GM21526 (cell line): ENCODE results near the gene CGB2.
"Not testable (repeated sequence)": the region's sequence is repeated elsewhere in the genome, so short reads cannot be mapped to it uniquely, and the experiment has no call there.

Source experiments
- ATAC-seq: cut with Tn5 transposase; IDR thresholded peaks from one replicate; pipeline ENCODE4 v1.9.1; 2021; ENCODE audit warnings: moderate library complexity; ENCODE audit not compliant: unreplicated experiment, low FRiP score

Gene CGB2

DNA sequence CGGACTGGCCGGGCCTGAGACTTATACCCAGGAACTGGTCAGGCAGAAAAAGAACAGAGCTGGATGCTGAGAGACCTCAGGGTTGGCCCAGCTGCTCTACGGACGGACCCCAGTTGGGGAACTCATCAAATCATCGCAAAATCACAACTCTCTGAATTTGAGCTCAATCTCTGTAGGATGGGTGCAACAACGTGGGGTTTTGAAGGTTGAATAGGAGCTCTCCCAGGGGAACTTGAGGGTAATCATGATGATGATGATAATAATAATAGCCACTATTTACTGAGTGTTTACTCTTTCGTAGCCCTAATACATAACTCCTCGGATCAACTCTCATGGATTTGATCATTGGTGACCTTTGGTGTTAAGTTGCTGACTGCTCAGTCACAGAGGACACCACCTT is 1.4 kb upstream of the CGB2 start:
- ATAC-seq, result not testable (repeated sequence)

DNA sequence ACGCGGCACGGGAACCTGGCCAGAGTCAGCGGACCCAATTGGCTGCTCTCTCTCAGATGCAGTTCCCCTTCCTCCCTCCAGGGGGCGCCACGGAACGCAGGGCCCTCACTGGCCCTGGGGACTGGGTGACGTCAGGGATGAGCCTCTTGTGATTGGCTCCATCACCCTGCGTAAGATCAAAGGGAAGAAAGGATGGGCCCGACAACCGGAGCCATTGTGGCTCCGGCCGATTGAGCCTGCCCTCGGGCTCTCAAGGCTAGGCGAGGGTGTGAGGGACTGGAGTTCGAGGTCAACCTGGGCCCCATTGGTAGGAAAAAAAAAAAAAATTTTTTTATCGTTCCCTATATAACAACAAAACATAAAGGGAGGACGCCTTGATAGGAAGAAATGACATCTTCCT is 5.1 kb downstream of the CGB2 start, which contains the start of gene CGB1:
TSS of gene CGB1 (minus strand) at position 81 of the 400 bp plus-strand sequence. CDS start 184 bp downstream, outside the sequence.
- ATAC-seq, result not testable (repeated sequence)

DNA sequence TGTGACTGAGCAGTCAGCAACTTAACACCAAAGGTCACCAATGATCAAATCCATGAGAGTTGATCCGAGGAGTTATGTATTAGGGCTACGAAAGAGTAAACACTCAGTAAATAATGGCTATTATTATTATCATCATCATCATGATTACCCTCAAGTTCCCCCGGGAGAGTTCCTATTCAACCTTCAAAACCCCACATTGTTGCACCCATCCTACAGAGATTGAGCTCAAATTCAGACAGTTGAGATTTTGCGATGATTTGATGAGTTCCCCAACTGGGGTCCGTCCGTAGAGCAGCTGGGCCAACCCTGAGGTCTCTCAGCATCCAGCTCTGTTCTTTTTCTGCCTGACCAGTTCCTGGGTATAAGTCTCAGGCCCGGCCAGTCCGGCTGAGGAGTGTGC is 6.4 kb downstream of the CGB2 start:
- ATAC-seq, result not testable (repeated sequence)

DNA sequence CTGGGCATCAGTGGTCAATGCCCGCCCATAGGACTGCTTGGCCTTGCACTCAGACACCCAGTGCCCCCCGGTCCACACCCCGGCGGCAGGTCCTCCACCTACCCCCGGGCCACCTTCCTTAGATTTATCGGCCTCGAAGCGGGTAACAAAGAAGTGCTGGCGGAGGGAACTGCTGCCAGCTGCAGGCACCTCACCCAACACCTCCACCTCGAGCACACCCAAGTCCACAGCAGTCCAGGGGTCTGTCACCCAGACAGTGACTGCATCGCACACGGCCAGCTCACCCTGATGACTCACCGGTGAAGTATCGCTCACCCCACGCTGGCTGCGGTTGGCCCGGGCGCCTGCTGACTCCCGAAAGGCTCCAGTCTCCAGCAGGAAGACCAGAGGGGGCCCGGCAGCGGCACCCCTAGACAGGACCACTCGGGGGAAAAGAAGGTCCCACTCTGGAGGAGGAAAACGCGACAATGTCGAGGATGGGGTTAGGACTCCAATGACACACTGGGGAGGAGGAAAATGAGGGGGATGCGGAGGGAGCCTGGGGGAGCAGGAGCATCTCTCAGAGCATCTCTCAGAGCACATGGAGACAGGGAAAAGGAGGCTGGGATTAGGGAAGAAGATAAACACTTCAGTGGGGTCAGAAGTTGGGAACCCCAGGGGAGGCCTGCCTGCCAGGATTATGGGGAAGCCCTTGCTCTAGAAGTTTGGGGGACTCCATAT is 7.0 kb downstream of the CGB2 start:
- ATAC-seq, result not testable (repeated sequence)

DNA sequence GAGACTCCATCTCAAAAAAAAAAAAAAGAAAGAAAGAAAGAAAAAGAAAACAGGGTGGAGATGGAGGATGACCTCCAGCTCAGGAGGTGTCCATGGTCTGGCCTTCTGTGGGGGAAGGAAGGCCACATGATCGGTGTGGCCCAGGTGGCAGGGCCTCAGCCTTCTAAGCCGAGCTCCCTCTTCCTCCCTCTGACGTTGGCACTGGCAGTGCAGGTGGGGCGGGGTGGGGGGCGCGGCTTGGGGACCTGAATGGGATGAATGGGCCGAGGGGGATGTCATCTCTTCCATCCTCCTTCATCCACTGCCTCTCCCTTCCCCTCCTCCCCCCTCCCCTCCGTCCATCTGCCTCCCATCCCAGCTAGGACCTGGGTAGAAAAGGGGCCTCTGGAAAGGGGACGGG is 8.0 kb downstream of the CGB2 start:
- ATAC-seq, result not testable (repeated sequence)

DNA sequence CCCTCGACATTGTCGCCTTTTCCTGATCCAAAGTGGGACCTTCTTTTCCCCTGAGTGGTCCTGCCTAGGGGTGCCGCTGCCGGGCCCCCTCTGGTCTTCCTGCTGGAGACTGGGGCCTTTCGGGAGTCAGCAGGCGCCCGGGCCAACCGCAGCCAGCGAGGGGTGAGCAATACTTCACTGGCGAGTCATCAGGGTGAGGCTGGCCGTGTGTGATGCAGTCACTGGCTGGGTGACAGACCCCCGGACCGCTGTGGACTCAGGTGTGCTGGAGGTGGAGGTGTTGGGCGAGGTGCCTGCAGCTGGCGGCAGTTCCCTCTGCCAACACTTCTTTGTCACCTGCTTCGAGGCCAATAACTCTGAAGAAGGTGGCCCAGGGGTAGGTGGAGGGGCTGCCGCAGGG is 10.5 kb downstream of the CGB2 start:
- ATAC-seq, result no peak

DNA sequence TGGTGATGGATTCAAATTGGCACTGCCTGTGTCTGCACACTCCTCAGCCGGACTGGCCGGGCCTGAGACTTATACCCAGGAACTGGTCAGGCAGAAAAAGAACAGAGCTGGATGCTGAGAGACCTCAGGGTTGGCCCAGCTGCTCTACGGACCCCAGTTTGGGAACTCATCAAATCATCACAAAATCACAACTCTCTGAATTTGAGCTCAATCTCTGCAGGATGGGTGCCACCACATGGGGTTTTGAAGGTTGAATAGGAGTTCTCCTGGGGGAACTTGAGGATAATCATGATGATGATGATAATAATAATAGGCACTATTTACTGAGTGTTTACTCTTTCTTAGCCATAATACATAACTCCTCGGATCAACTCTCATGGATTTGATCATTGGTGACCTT is 11.0 kb downstream of the CGB2 start:
- not testable (repeated sequence) for ATAC-seq

DNA sequence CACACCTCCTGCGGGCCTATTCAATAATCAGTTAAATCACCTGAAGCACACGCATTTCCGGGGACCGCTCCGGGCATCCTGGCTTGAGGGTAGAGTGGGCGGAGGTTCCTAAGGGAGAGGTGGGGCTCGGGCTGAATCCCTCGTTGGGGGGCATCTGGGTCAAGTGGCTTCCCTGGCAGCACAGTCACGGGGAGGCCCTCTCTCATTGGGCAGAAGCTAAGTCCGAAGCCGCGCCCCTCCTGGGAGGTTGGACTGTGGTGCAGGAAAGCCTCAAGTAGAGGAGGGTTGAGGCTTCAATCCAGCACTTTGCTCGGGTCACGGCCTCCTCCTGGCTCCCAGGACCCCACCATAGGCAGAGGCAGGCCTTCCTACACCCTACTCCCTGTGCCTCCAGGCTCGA is 11.9 kb downstream of the CGB2 start, which contains the start of gene CGB5:
TSS of gene CGB5 (plus strand) at position 301 of the 400 bp plus-strand sequence. CDS start 362 bp downstream, outside the sequence.
- ATAC-seq, result not testable (repeated sequence)

DNA sequence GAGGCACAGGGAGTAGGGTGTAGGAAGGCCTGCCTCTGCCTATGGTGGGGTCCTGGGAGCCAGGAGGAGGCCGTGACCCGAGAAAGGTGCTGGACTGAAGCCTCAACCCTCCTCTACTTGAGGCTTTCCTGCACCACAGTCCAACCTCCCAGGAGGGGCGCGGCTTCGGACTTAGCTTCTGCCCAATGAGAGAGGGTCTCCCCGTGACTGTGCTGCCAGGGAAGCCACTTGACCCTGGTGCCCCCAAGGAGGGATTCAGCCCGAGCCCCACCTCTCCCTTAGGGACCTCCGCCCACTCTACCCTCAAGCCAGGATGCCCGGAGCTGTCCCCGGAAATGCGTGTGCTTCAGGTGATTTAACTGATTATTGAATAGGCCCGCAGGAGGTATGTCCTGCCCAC is 17.3 kb downstream of the CGB2 start, which contains the start of gene CGB8:
TSS of gene CGB8 (minus strand) at position 101 of the 400 bp plus-strand sequence. CDS start 372 bp downstream, outside the sequence.
- ATAC-seq, result not testable (repeated sequence)

DNA sequence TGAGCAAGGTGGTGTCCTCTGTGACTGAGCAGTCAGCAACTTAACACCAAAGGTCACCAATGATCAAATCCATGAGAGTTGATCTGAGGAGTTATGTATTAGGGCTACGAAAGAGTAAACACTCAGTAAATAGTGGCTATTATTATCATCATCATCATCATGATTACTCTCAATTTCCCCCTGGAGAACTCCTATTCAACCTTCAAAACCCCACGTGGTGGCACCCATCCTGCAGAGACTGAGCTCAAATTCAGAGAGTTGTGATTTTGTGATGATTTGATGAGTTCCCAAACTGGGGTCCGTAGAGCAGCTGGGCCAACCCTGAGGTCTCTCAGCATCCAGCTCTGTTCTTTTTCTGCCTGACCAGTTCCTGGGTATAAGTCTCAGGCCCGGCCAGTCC is 18.1 kb downstream of the CGB2 start:
- not testable (repeated sequence) for ATAC-seq

DNA sequence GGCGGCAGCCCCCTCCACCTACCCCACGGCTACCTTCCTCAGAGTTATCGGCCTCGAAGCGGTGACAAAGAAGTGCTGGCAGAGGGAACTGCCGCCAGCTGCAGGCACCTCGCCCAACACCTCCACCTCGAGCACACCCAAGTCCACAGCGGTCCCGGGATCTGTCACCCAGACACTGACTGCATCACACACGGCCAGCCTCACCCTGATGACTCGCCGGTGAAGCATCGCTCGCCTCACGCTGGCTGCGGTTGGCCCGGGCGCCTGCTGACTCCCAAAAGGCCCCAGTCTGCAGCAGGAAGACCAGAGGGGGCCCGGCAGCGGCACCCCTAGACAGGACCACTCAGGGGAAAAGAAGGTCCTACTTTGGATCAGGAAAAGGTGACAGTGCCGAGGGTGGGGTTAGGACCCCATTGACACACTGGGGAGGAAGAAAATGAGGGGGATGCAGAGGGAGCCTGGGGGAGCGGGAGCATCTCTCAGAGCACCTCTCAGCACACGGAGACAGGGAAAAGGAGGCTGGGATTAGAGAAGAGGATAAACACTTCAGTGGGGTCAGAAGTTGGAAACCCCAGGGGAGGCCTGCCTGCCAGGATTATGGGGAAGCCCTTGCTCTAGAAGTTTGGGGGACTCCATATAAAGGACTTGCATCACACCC is 18.8 kb downstream of the CGB2 start:
- not testable (repeated sequence) for ATAC-seq

DNA sequence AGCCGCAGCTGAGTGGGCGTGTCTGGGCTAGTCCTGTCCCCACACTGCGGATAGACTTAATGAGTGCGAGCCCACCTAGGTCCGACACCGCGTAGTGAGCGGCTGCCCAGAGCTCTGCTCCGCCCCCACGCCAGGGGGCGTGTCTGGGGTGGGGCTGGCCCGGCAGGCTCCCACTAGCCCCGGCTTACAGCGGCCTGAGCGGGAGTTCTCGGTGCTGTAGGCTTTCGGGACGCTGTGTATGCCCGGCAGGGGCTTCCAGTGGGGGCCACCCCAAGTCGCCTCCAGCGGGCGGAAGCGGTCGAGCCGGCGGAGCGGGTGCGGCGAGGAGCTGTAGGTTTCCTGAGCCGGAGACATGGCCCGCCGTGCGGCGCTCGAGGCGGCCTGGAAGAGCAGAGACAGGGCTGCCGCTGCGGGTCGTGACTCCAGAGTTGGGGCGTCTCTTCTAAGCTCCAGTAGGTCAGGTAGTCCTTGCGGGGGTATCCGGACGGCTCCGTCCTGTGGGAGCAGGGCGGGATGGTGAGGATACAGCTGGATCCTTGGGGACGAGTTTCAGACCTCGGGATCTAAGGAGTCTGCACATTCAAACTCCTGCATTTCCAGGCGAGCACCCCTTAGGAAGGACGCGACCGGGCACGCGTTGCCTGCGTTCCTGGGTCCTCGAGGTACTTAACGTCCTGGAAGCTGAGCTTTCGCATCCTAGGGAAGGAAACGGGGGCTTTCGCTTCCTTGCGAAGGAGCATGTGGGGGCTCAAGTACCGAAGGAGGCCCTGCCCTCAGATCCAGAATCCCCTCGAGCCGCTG is 24.6 kb downstream of the CGB2 start:
- no peak for ATAC-seq

DNA sequence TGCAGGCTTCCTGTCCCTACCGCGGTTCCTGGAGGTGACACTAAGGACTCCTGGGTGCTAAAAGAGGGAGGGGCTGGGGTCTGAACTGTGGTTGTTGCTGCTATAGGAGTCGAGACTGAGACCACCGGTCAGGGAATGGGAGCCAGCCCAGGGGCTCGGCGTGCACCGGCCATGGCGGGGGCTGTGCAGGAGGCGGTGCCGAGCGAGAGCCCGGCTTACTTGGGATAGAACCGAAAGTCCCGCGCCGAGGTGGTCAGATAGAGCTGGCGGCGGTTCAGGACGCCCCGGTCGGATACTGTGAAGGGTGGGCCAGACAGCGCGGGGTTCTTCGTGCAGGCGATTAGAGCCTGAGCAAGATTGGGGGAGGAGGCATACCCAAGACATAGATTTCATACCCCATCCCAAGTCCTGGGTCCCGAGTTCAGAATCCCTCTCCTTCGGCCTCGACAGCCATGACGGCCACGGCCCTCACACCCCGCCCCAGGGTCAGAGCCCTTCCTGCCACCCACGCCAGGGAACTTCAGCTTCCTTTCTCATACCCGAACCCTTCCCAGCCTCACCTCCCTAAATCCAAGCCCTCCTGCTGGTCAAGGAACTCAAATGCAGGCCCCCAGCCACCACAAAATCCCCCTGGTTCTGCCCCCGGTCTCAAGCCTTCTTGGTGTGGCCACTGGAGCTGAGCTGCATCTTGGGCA is 25.4 kb downstream of the CGB2 start:
- ATAC-seq, result not testable (repeated sequence)

DNA sequence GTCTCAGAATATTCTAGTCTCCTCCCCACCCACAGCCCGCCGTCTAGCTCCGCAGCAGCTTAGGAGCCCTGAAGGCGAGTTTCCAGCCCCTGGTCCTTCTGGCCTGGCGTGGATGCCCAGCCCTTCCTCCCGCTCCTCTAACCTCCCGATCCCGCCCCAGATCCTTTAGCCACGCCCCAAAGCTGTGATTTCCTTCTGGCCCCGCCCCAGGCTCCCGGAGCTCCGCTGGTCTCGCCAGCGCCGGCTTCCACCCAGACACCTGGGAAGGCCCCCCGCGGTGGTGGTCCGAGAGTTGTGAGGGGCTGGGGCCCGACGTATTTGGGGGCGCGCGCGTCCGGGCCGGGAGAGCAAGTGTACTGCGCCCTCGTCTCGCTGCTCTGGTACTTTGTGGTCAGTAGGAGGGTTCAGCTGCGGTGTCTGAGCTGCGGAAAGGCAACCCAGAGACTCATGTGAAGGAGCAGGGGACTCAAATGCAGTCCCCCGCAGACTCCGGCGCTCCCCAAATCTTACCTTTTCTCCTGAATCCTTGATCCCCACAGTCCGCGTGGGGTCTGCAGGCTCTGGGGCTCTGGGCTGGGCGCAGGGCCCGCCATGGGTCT is 26.0 kb downstream of the CGB2 start, which contains the start of gene CGB7:
TSS of gene CGB7 (minus strand) at position 114 of the 599 bp plus-strand sequence. CDS start 2,374 bp downstream, outside the sequence.
- ATAC-seq, result no peak

DNA sequence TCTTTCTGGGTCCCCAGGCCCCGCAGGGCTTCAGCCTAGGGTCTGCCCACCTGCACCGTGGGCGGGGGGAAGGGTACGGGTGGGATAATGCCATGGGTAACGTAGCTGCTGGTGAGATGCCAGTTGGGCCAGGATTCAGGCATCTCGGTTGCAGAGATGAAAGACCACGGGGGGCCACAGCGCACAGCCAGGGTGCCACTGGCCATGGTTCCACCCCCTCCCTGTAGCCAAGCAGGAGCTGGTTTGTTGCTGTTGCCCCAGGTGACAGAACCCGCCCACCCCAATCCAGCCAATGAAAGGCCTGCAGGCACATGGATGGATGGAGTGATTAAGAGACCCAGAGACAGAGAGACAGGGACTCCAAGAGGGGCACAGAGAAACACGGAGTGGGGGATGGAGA is 26.9 kb downstream of the CGB2 start:
- no peak for ATAC-seq

DNA sequence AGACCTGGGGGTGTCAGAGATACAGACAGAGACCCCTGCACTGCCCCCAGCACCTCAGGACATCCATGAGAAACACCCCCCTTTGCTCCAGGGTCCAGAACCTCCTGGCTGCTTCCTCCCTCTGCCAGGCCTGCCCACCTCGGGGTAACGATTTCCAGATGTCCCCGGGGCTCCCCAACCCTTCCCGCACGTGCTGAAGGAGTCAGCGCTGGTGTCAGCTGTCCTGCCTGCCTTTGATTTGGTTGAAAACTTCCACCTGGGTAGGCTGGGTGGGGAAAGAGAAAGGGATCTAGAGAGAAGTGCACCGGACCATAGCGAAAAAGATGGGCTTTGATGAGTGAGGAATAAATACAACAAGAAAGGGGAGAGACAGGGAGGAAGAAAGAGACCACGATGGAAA is 27.4 kb downstream of the CGB2 start:
- ATAC-seq, result no peak

DNA sequence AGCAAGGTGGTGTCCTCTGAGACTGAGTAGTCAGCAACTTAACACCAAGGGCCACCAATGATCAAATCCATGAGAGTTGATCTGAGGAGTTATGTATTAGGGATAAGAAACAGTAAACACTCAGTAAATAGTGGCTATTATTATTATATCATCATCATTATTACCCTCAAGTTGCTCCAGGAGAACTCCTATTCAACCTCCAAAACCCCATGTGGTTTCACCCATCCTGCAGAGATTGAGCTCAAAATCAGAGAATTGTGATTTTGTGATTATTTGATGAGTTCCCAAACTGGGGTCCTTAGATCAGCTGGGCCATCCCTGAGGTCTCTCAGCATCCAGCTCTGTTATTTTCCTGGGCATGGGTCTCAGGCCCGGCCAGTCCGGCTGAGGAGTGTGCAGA is 29.3 kb downstream of the CGB2 start:
- no peak for ATAC-seq

DNA sequence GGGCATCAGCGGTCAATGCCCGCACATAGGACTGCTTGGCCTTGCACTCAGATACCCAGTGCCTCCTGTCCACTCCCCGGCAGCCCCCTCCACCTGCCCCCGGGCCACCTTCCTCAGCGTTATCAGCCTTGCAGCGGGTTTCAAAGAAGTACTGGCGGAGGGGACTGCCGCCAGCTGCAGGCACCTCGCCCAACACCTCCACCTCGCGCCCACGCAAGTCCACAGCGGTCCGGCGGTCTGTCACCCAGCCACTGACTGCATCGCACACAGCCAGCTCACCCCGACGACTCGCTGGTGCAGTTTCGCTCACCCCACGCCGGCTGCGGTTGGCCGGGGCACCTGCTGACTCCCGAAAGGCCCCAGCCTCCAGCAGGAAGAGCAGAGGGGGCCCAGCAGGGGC is 29.8 kb downstream of the CGB2 start:
- no peak for ATAC-seq

DNA sequence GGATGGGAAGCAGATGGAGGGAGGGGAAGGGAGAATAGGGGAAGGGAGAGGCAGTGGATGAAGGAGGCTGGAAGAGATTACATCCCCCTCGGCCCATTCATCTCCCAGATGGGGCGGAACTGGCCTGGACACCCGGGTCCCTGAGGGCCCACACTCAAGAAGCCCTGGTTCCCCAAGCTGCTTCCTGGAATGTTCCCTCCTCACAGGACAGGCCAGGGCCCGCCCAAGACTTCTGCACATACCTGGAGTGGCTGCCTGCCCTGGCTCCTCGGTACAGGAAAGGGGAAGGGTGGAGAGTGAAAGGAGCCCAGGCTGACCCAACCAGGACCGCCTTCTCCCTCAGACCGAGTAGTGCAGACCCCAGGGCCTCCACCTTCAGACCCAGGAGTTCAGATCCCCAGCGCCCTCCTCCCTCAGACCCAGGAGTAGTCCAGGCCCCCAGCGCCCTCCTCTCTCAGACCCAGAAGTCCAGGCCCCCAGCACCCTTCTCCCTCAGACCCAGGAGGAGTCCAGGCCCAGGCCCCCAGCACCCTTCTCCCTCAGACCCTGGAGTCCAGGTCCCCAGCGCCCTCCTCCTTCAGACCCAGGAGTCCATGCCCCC is 32.4 kb downstream of the CGB2 start:
- no peak for ATAC-seq
